T47D (cell line): Measurements from ENCODE around the gene MLXIP.

Experiments used
- DNase-seq, 2 experiments: peaks; one replicate each; pipeline versions ENCODE4 v3.0.0 to v3.0.0-alpha.2; 2011 to 2012; ENCODE audit warnings: low read depth in 1 of 2, low spot score in 1 of 2
- JUND ChIP-seq: IDR thresholded peaks from 2 replicates; pipeline ENCODE4 v1.6.1; 2012; ENCODE audit warnings: low read depth
- in situ Hi-C: cut with HindIII; loops from 2 replicates; pipeline ENCODE4 v1.10.0; 2016; ENCODE audit warnings: low sequenced_read_pairs, low pct_unique_long_range_greater_than_20kb

The MLXIP gene

DNA sequence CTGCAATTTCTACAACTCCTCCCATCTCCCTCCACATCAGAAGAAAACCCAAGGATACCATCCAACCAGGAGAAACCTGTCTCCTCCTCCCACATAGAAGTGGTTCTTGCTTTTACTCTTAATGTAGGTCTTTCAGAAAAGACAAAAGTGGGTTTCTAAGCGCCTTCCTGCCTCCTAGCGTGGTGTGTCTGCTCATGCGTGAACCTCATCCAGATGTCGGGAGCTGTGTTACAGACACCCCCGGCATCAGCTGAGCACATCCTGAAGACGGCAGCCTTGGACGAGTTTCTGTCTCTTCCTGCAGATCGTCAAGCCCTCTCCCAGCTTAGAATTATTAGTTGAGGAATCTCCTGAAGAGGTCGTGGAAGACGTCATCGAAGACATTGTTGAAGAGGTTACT, 113.9 kb downstream of the MLXIP start:
- no peak for TF ChIP-seq JUND
- DNase-seq, result no peak
- in situ Hi-C loops, result no loop called here

DNA sequence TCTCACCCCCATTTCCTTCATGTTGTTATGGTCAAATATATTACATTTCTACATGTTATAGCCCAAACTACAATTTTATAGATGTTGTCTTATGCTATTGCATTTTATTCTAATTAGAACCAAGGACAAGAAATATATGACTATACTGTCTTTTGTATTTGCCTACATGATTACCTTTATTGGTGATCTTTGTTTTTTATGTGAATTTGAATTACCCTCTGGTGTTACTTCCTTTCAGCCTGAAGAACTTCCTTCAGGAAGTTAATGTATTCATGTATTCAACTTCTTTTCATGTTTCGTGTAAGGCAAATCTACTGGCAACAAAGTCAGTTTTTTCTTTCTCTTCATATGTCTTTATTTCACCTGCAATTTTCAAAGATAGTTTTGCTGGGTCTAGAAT, 116.2 kb downstream of the MLXIP start:
- no peak for DNase-seq
- no peak for TF ChIP-seq JUND
- in situ Hi-C loops, result no loop called here

DNA sequence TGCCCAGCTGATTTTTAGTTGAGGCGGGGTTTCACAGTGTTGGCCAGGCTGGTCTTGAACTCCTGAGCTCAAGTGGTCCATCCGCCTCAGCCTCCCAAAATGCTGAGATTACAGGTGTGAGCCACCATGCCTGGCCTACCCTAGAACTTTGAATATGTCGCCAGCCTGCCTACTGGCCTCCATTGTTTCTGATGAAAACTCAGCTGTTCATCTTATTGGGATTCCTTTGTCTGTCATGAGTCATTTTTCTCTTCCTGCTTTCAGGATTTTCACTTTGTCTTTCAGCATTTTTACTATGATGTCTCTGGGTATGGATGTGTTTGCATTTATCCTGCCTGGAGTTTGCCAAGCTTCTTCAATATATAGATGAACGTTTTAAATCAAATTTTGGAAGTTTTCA, 116.8 kb downstream of the MLXIP start:
- in situ Hi-C loops, result no loop called here
- TF ChIP-seq JUND, result no peak
- no peak for DNase-seq
